NB4 (cell line): ENCODE data around the gene CELA1.
A peak's percentile ranks its signal among the peaks of the same experiment; 100 is the strongest.
"Not testable (repeated sequence)": the region's sequence is repeated elsewhere in the genome, so short reads cannot be mapped to it uniquely, and the experiment has no call there.

Experiments used
- DNase-seq: peaks from one replicate; pipeline ENCODE4 v3.0.0; 2010; ENCODE audit warnings: low read depth
- H3K4me3 ChIP-seq: one replicate; pipeline ENCODE4 v1.5.1; 2011; ENCODE audit warnings: mild to moderate bottlenecking, low read depth, low read length, moderate library complexity
- CTCF ChIP-seq: IDR thresholded peaks from one replicate; pipeline ENCODE4 v1.5.1; 2012; ENCODE audit warnings: low read depth, low read length
- MYC ChIP-seq: IDR thresholded peaks from 2 replicates; pipeline ENCODE4 v1.6.1; 2011; ENCODE audit warnings: low read depth, low read length
- POLR2A ChIP-seq: IDR thresholded peaks from 2 replicates; pipeline ENCODE4 v1.6.1; 2011; ENCODE audit warnings: mild to moderate bottlenecking; ENCODE audit not compliant: insufficient read length; ENCODE audit errors: extremely low read depth
- TF ChIP-seq, protein P1 (sequence below): IDR thresholded peaks from 2 replicates; pipeline ENCODE4 v1.6.1; 2011; ENCODE audit warnings: low read depth, low read length

Gene CELA1

GRCh38 chr12:51321882-51322281 lies 24.6 kb downstream of the CELA1 start:
- TF ChIP-seq POLR2A = no peak
- no peak for TF ChIP-seq MYC
- TF ChIP-seq CTCF = no peak
- TF ChIP-seq, protein P1, sequence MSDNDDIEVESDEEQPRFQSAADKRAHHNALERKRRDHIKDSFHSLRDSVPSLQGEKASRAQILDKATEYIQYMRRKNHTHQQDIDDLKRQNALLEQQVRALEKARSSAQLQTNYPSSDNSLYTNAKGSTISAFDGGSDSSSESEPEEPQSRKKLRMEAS = no peak
- no peak for DNase-seq
- H3K4me3 ChIP-seq = peak overlapping the region; percentile 96

DNA sequence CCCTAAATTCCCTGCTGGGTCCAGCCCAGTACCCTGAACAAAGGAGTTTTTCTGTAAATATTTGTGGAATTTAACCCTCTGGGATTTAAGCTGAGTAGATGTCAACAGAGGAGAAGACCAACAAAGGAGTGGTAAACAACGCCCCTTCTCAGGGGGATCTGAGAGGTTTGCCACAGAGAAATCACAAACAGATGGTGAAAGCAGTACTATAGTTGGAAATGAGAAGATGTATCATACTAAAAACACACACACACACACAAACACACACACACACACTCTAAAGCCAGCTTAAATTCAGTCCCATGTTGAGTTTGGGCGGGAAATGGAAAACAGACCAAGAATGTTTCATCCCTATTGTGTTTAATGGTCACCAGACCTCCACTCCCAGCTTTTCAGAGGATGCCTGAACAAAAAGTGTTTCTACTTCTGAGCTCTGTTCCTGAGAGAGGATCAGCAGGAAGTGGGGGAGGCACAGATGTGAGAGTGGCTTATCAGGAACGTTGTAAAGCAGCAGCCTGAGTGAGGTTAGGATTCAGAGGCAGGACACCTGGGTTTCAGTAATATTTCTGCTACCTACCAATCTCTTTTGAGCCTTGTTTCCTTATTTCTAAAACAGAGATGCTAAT lies 25.7 kb downstream of the CELA1 start:
- DNase-seq = peak; percentile 81
- peak overlapping the region; percentile 58 for H3K4me3 ChIP-seq
- no peak for TF ChIP-seq MYC
- TF ChIP-seq, protein P1 = no peak

DNA sequence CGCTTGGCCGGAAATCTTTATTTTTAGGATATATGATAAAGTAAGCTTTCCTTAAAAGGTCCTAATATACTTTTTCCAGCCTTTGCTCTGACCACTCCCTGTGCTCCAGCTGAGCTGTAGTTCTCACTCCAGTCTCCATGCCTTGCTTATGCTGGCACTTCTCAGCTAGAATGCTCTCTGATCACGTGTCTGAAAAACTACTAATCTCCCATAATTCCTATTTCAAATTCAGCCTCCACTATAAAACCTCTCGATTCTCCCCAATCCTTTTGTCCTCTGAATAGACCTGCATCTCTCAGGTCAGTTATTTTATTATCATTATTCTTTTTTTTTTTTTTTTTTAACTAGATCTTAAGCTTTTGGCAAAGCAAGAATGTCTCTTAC lies 26.2 kb downstream of the CELA1 start:
- H3K4me3 ChIP-seq = peak overlapping the region; percentile 58
- TF ChIP-seq MYC (no peak), POLR2A (no peak), CTCF (no peak)
- TF ChIP-seq, protein P1 = no peak
- peak; percentile 35 for DNase-seq

DNA sequence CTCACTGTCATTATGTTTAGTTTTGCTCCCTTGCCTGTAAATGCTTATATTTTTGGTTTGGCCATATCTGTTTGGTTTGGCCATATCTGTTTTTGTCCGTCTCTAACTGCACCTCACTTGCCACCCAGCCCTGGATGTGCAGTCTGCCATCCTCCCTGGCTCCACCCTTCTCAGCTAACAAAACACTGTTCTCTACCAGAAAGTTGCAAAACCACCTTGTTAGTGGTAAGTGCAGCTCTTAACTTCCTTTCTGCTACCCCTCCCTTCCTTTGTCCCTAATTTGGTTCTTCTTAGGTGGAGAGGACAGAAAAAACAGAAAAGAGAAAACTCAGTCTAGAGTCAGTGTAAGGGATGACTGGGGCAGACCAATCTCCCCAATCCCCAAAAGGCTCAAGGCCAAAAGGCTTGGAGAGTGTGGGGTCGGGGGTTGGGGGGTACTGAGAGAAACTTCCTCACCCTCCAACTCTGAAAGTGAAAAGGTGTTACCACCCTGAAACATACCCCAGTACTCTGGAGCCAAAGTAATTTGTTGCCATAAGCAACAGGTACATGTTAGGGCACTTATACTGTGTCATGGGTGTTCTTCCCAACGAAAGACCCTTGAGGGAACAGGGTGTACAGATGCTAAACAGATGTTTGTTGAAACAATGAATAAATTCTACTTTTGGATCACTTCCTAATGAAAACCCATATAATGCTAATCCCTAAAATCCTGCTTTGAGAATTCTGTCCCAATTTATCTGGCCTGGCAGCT lies 27.5 kb downstream of the CELA1 start:
- no peak for TF ChIP-seq POLR2A
- TF ChIP-seq, protein P1 = peak; percentile 41; the same call in 1 of the 2 replicates
- peak; percentile 42; the same call in 1 of the 2 replicates for TF ChIP-seq MYC
- H3K4me3 ChIP-seq = peak overlapping the region; percentile 40
- DNase-seq = peak; percentile 95

- not testable (repeated sequence) for DNase-seq
- H3K4me3 ChIP-seq = peak overlapping the region; percentile 40
Observed at GRCh38 chr12:51318057-51318806, 28.2 kb downstream of the CELA1 start.

GRCh38 chr12:51311389-51311788 lies 35.1 kb downstream of the CELA1 start:
- TF ChIP-seq MYC (no peak), CTCF (no peak), POLR2A (no peak)
- TF ChIP-seq, protein P1 = no peak
- DNase-seq = no peak
- H3K4me3 ChIP-seq = no peak overlapping the region
